ENCODE measurements around the gene KDM4C. TPM values are rescaled to one million over a fixed set of nuclear protein-coding genes. Genes with fewer than 3 reads are reported as not detected.

The KDM4C gene
- total RNA-seq, 1 donor from 2014 or later = 16.5 TPM

GRCh38 chr9:7211657-7212056 lies 453.9 kb downstream of the KDM4C start:
- Mint-ChIP-seq H3K27ac (no peak overlapping the region), H3K36me3 (no peaks in the 10 kb centered on the region), H3K27me3 (peaks cover 12% of the 10 kb centered on the region), H3K4me3 (no peak overlapping the region), H3K4me1 (ENCODE audit: unreplicated experiment) (peaks cover 11% of the 10 kb centered on the region), H3K9me3 (no peaks in the 10 kb centered on the region)
- DNase-seq (ENCODE audit: extremely low spot score, unreplicated experiment) = no peak
- TF ChIP-seq CTCF (conservative IDR thresholded peaks at IDR 0.05) = no peak

- H3K36me3 Mint-ChIP-seq = no peaks in the 10 kb centered on the region
- H3K4me1 Mint-ChIP-seq (ENCODE audit: unreplicated experiment) = peaks cover 11% of the 10 kb centered on the region
- H3K27me3 Mint-ChIP-seq = peaks cover 12% of the 10 kb centered on the region
- no peak for DNase-seq (ENCODE audit: extremely low spot score, unreplicated experiment)
- no peak overlapping the region for H3K27ac Mint-ChIP-seq
- no peak for TF ChIP-seq CTCF (conservative IDR thresholded peaks at IDR 0.05)
- no peaks in the 10 kb centered on the region for H3K9me3 Mint-ChIP-seq
- H3K4me3 Mint-ChIP-seq = no peak overlapping the region
These were observed 454.3 kb downstream of the KDM4C start for GRCh38 chr9:7212101-7212500.

GRCh38 chr9:7216004-7216841 lies 458.4 kb downstream of the KDM4C start:
- TF ChIP-seq CTCF (conservative IDR thresholded peaks at IDR 0.05) = no peak

GRCh38 chr9:7223981-7224380 lies 466.2 kb downstream of the KDM4C start:
- Mint-ChIP-seq H3K9me3 (no peaks in the 10 kb centered on the region), H3K4me1 (ENCODE audit: unreplicated experiment) (peaks cover 5% of the 10 kb centered on the region), H3K36me3 (no peaks in the 10 kb centered on the region), H3K27me3 (peaks cover 48% of the 10 kb centered on the region), H3K27ac (no peak overlapping the region), H3K4me3 (no peak overlapping the region)
- no peak for DNase-seq (ENCODE audit: extremely low spot score, unreplicated experiment)
- TF ChIP-seq CTCF (conservative IDR thresholded peaks at IDR 0.05) = no peak

More at GRCh38 chr9:7216004-7216841, 458.4 kb downstream of the KDM4C start:
- no peak overlapping the region for H3K27ac Mint-ChIP-seq
- H3K4me1 Mint-ChIP-seq (ENCODE audit: unreplicated experiment) = peaks cover 11% of the 10 kb centered on the region
- DNase-seq (ENCODE audit: extremely low spot score, unreplicated experiment) = no peak
- no peak overlapping the region for H3K4me3 Mint-ChIP-seq
- peaks cover 10% of the 10 kb centered on the region for H3K27me3 Mint-ChIP-seq
- H3K36me3 Mint-ChIP-seq = no peaks in the 10 kb centered on the region
- no peaks in the 10 kb centered on the region for H3K9me3 Mint-ChIP-seq

Other genes with a start within 250 kb of the KDM4C start
- gene GLDC, start 112.2 kb upstream of the KDM4C start, total RNA-seq (ENCODE audit: low replicate concordance) = 4.9 and 11.8 TPM in 2 replicates